Trophoblast cell (in vitro differentiated cells and primary cell): ENCODE measurements around the gene DCDC2C.
A peak's percentile ranks its signal among the peaks of the same experiment; 100 is the strongest.

Experiments used
- DNase-seq, 2 donors: peaks; one replicate each; pipeline ENCODE4 v3.0.0-alpha.2; 2016
- H2AFZ ChIP-seq: 2 replicates; pipeline ENCODE4 v1.6.1; 2013; ENCODE audit warnings: low read length, moderate library complexity, mild to moderate bottlenecking; ENCODE audit not compliant: insufficient read depth, poor library complexity
- H2AK5ac ChIP-seq: 2 replicates; pipeline ENCODE4 v1.6.1; 2013; ENCODE audit warnings: mild to moderate bottlenecking, low read length
- H2BK120ac ChIP-seq: 2 replicates; pipeline ENCODE4 v1.6.1; 2013; ENCODE audit warnings: low read length, mild to moderate bottlenecking, moderate library complexity; ENCODE audit not compliant: insufficient read depth, poor library complexity
- H2BK12ac ChIP-seq: 2 replicates; pipeline ENCODE4 v1.6.1; 2013; ENCODE audit warnings: mild to moderate bottlenecking, low read length, moderate library complexity
- H2BK5ac ChIP-seq: 2 replicates; pipeline ENCODE4 v1.6.1; 2013; ENCODE audit warnings: low read length, low read depth, moderate library complexity, mild to moderate bottlenecking; ENCODE audit not compliant: poor library complexity
- H3K14ac ChIP-seq: 2 replicates; pipeline ENCODE4 v1.6.1; 2013; ENCODE audit warnings: mild to moderate bottlenecking, low read length
- H3K18ac ChIP-seq: 2 replicates; pipeline ENCODE4 v1.6.1; 2013; ENCODE audit warnings: mild to moderate bottlenecking, low read length
- H3K23ac ChIP-seq: 2 replicates; pipeline ENCODE4 v1.6.1; 2013; ENCODE audit warnings: low read length
- H3K27ac ChIP-seq: 2 replicates; pipeline ENCODE4 v1.5.1; 2013; ENCODE audit warnings: low read depth, mild to moderate bottlenecking, inconsistent platforms, low read length, moderate library complexity
- H3K27me3 ChIP-seq: 2 replicates; pipeline ENCODE4 v1.6.1; 2013; ENCODE audit warnings: inconsistent platforms, mild to moderate bottlenecking, low read length, moderate library complexity; ENCODE audit not compliant: insufficient read depth
- H3K36me3 ChIP-seq, 2 experiments: 1 replicate in 1 of 2; 2 replicates in 1 of 2; pipeline ENCODE4 v1.6.1; 2013; ENCODE audit warnings: low read length in 2 of 2, mild to moderate bottlenecking in 2 of 2, moderate library complexity in 1 of 2; ENCODE audit not compliant: insufficient read depth in 2 of 2, control insufficient read depth in 1 of 2
- H3K4ac ChIP-seq: 2 replicates; pipeline ENCODE4 v1.6.1; 2013; ENCODE audit warnings: low read depth, mild to moderate bottlenecking, low read length, moderate library complexity
- H3K4me1 ChIP-seq, 2 experiments: 1 replicate in 1 of 2; 2 replicates in 1 of 2; pipeline ENCODE4 v1.6.1; 2013; ENCODE audit warnings: low read length in 2 of 2, mild to moderate bottlenecking in 2 of 2, moderate library complexity in 1 of 2; ENCODE audit not compliant: insufficient read depth in 2 of 2, control insufficient read depth in 1 of 2
- H3K4me2 ChIP-seq: 2 replicates; pipeline ENCODE4 v1.6.1; 2013; ENCODE audit warnings: inconsistent platforms, mild to moderate bottlenecking, low read length, moderate library complexity
- H3K4me3 ChIP-seq: 2 replicates; pipeline ENCODE4 v1.5.1; 2013; ENCODE audit warnings: mild to moderate bottlenecking, low read depth, low read length, inconsistent platforms
- H3K79me1 ChIP-seq: one replicate; pipeline ENCODE4 v1.6.1; 2013; ENCODE audit warnings: low read length
- H3K79me2 ChIP-seq: 2 replicates; pipeline ENCODE4 v1.6.1; 2013; ENCODE audit warnings: low read length, mild to moderate bottlenecking; ENCODE audit not compliant: control insufficient read depth, insufficient read depth, poor library complexity
- H3K9ac ChIP-seq: 2 replicates; pipeline ENCODE4 v1.6.1; 2013; ENCODE audit warnings: mild to moderate bottlenecking, low read length
- H3K9me3 ChIP-seq: 2 replicates; pipeline ENCODE4 v1.6.1; 2013; ENCODE audit warnings: low read depth, mild to moderate bottlenecking, control low read depth, inconsistent platforms, low read length; ENCODE audit not compliant: insufficient read depth
- H4K12ac ChIP-seq: 2 replicates; pipeline ENCODE4 v1.6.1; 2013; ENCODE audit warnings: low read depth, mild to moderate bottlenecking, low read length, moderate library complexity
- H4K8ac ChIP-seq: 2 replicates; pipeline ENCODE4 v1.6.1; 2013; ENCODE audit warnings: low read depth, mild to moderate bottlenecking, low read length, moderate library complexity
- H4K91ac ChIP-seq: one replicate; pipeline ENCODE4 v1.6.1; 2013; ENCODE audit warnings: low read depth, mild to moderate bottlenecking, low read length, moderate library complexity
- WGBS: extraction: QIAGEN DNeasy Blood & Tissue Kit; methylation state at CpG from one replicate; pipeline ENCODE4 v1.1.7; 2013; ENCODE audit warnings: missing lambda C conversion rate; ENCODE audit not compliant: insufficient read length, insufficient coverage; ENCODE audit errors: extremely low coverage; 5-methylcytosine and 5-hydroxymethylcytosine counted together

Gene DCDC2C

GRCh38 chr2:3661149-3661660 is 42.2 kb upstream of the DCDC2C start:
- H2BK120ac ChIP-seq = no peak overlapping the region
- no peak overlapping the region for H3K4me2 ChIP-seq
- H4K8ac ChIP-seq = no peak overlapping the region
- no CpG with 5 or more reads among the region's 3 CpGs for WGBS
- no peak overlapping the region for H3K9ac ChIP-seq
- H3K4me1 ChIP-seq = no peaks in the 10 kb centered on the region
- H2AK5ac ChIP-seq = no peak overlapping the region
- DNase-seq = no peak
- H3K4me3 ChIP-seq = no peak overlapping the region
- H3K18ac ChIP-seq = no peak overlapping the region
- H3K4ac ChIP-seq = no peak overlapping the region
- H3K9me3 ChIP-seq = peaks cover 2% of the 10 kb centered on the region
- no peak overlapping the region for H3K23ac ChIP-seq
- H2BK5ac ChIP-seq = no peak overlapping the region
- no peak overlapping the region for H2AFZ ChIP-seq
- no peaks in the 10 kb centered on the region for H3K36me3 ChIP-seq
- no peaks in the 10 kb centered on the region for H3K79me2 ChIP-seq
- H4K12ac ChIP-seq = no peak overlapping the region
- H3K27ac ChIP-seq = no peak overlapping the region
- H4K91ac ChIP-seq = no peak overlapping the region
- no peak overlapping the region for H2BK12ac ChIP-seq
- no peaks in the 10 kb centered on the region for H3K79me1 ChIP-seq
- H3K27me3 ChIP-seq = no peaks in the 10 kb centered on the region
- no peak overlapping the region for H3K14ac ChIP-seq

GRCh38 chr2:3662239-3662638 is 41.1 kb upstream of the DCDC2C start:
- Histone ChIP-seq H3K4me3 (no peak overlapping the region), H3K79me1 (no peaks in the 10 kb centered on the region), H2BK5ac (no peak overlapping the region), H4K8ac (no peak overlapping the region), H3K79me2 (no peaks in the 10 kb centered on the region), H2AFZ (no peak overlapping the region), H3K9me3 (peaks cover 2% of the 10 kb centered on the region), H2BK120ac (no peak overlapping the region), H3K36me3 (no peaks in the 10 kb centered on the region), H2AK5ac (no peak overlapping the region), H3K9ac (no peak overlapping the region), H3K27ac (no peak overlapping the region), H3K23ac (no peak overlapping the region), H4K12ac (no peak overlapping the region), H3K27me3 (no peaks in the 10 kb centered on the region), H3K4ac (no peak overlapping the region), H3K4me1 (no peaks in the 10 kb centered on the region), H3K18ac (no peak overlapping the region), H4K91ac (no peak overlapping the region), H3K14ac (no peak overlapping the region), H3K4me2 (no peak overlapping the region), H2BK12ac (no peak overlapping the region)
- no CpG with 5 or more reads among the region's 6 CpGs for WGBS
- peak; percentile 32 to 56 for DNase-seq

- Histone ChIP-seq H3K27me3 (no peaks in the 10 kb centered on the region), H2AFZ (no peak overlapping the region), H4K12ac (no peak overlapping the region), H4K8ac (no peak overlapping the region), H3K14ac (no peak overlapping the region), H3K79me1 (no peaks in the 10 kb centered on the region), H2BK5ac (no peak overlapping the region), H3K4ac (no peak overlapping the region), H3K4me3 (no peak overlapping the region), H3K23ac (no peak overlapping the region), H3K4me2 (no peak overlapping the region), H3K79me2 (no peaks in the 10 kb centered on the region), H2AK5ac (no peak overlapping the region), H4K91ac (no peak overlapping the region), H3K9me3 (peaks cover 2% of the 10 kb centered on the region), H3K36me3 (no peaks in the 10 kb centered on the region), H2BK120ac (no peak overlapping the region), H3K27ac (no peak overlapping the region), H3K4me1 (no peaks in the 10 kb centered on the region), H2BK12ac (no peak overlapping the region), H3K9ac (no peak overlapping the region), H3K18ac (no peak overlapping the region)
- no peak for DNase-seq
- WGBS = no CpG with 5 or more reads among the region's 3 CpGs
These were observed 39.3 kb upstream of the DCDC2C start for GRCh38 chr2:3664118-3664517.

- Histone ChIP-seq H3K27ac (no peak overlapping the region), H4K91ac (no peak overlapping the region), H3K4ac (no peak overlapping the region), H3K9ac (no peak overlapping the region), H2AK5ac (no peak overlapping the region), H2BK120ac (no peak overlapping the region), H3K79me2 (no peaks in the 10 kb centered on the region), H3K27me3 (no peaks in the 10 kb centered on the region), H3K4me1 (no peaks in the 10 kb centered on the region), H3K14ac (no peak overlapping the region), H3K36me3 (no peaks in the 10 kb centered on the region), H3K4me2 (no peak overlapping the region), H2BK5ac (no peak overlapping the region), H3K4me3 (no peak overlapping the region), H3K9me3 (peaks cover 5% of the 10 kb centered on the region), H4K8ac (no peak overlapping the region), H3K79me1 (no peaks in the 10 kb centered on the region), H3K23ac (no peak overlapping the region), H2AFZ (no peak overlapping the region), H4K12ac (no peak overlapping the region), H2BK12ac (no peak overlapping the region), H3K18ac (no peak overlapping the region)
- no peak for DNase-seq
- no CpG with 5 or more reads among the region's 8 CpGs for WGBS
These were observed 38.5 kb upstream of the DCDC2C start for GRCh38 chr2:3664925-3665324.
